TTC549 (cell line): ENCODE data around the gene SPACA7.

Experiments
- FAIRE-seq: peaks from 2 replicates; lab custom pipeline; 2012; peaks lifted over from hg19 to GRCh38; lab: Jason Lieb, UNC

Gene SPACA7

GRCh38 chr13:112376050-112376681 is at the start of gene SPACA7:
SPACA7 (plus strand) TSS chr13:112376355; CDS start chr13:112376386, 31 bp downstream.
- no peak for FAIRE-seq

- no peak for FAIRE-seq
Observed at GRCh38 chr13:112326821-112327370, 49.3 kb upstream of the SPACA7 start.

- FAIRE-seq, result no peak
Observed at GRCh38 chr13:112328936-112329335, 47.2 kb upstream of the SPACA7 start.

- FAIRE-seq, result no peak
Observed at GRCh38 chr13:112329376-112329775, 46.8 kb upstream of the SPACA7 start.

GRCh38 chr13:112330066-112330465 is 46.1 kb upstream of the SPACA7 start:
- FAIRE-seq, result no peak

- no peak for FAIRE-seq
Observed at GRCh38 chr13:112330479-112331381, 45.4 kb upstream of the SPACA7 start.

- no peak for FAIRE-seq
Observed at GRCh38 chr13:112331675-112332074, 44.5 kb upstream of the SPACA7 start.

GRCh38 chr13:112332727-112333126 is 43.4 kb upstream of the SPACA7 start:
- no peak for FAIRE-seq

GRCh38 chr13:112333756-112334543 is 42.2 kb upstream of the SPACA7 start:
- FAIRE-seq, result no peak

GRCh38 chr13:112335135-112335534 is 41.0 kb upstream of the SPACA7 start:
- no peak for FAIRE-seq

- FAIRE-seq, result no peak
Observed at GRCh38 chr13:112341446-112341845, 34.7 kb upstream of the SPACA7 start.

- no peak for FAIRE-seq
Observed at GRCh38 chr13:112341976-112342735, 34.0 kb upstream of the SPACA7 start.

- FAIRE-seq, result no peak
Observed at GRCh38 chr13:112342841-112343361, 33.3 kb upstream of the SPACA7 start.

- FAIRE-seq, result no peak
Observed at GRCh38 chr13:112343591-112343990, 32.6 kb upstream of the SPACA7 start.

- no peak for FAIRE-seq
Observed at GRCh38 chr13:112345826-112346172, 30.4 kb upstream of the SPACA7 start.

GRCh38 chr13:112346173-112346898 is 29.8 kb upstream of the SPACA7 start:
- FAIRE-seq, result no peak

GRCh38 chr13:112346899-112347229 is 29.3 kb upstream of the SPACA7 start:
- no peak for FAIRE-seq

- no peak for FAIRE-seq
Observed at GRCh38 chr13:112347986-112348385, 28.2 kb upstream of the SPACA7 start.

- FAIRE-seq, result no peak
Observed at GRCh38 chr13:112348642-112349345, 27.4 kb upstream of the SPACA7 start.

GRCh38 chr13:112349681-112350080 is 26.5 kb upstream of the SPACA7 start:
- no peak for FAIRE-seq
